GM13976 (cell line): Measurements from ENCODE around the gene GNG8.

Source experiments
- DNase-seq: peaks from one replicate; pipeline ENCODE4 v3.0.0; 2012; ENCODE audit warnings: low spot score
- CTCF ChIP-seq: IDR thresholded peaks from 2 replicates; pipeline ENCODE4 v1.5.1; 2012; ENCODE audit warnings: borderline replicate concordance, mild to moderate bottlenecking; ENCODE audit not compliant: insufficient read depth; ENCODE audit errors: extremely low read depth, missing control alignments, control extremely low read depth
- in situ Hi-C: fragments of 300-500 bp; cut with MboI; formaldehyde crosslinking; loops from one replicate; pipeline ENCODE4 v1.12.0; 2022; ENCODE audit warnings: low sequenced_read_pairs, mixed read lengths, inconsistent platforms; ENCODE audit not compliant: unreplicated experiment

The GNG8 gene

GRCh38 chr19:46659151-46660007 is 23.4 kb upstream of the GNG8 start:
- DNase-seq: peak; percentile 16
- in situ Hi-C loops: loop anchor here (5.0 to 10.0 kb wide), 2 partner anchors 47 to 125 kb away; no protein-coding TSS in a partner anchor
- no peak for TF ChIP-seq CTCF

GRCh38 chr19:46656541-46656940 is 20.5 kb upstream of the GNG8 start:
- in situ Hi-C loops: no loop called here
- no peak for DNase-seq
- no peak for TF ChIP-seq CTCF

- DNase-seq: no peak
- no peak for TF ChIP-seq CTCF
- in situ Hi-C loops: no loop called here
Observed at GRCh38 chr19:46654621-46655152, 18.7 kb upstream of the GNG8 start.

GRCh38 chr19:46650445-46650844 is 14.4 kb upstream of the GNG8 start:
- no peak for DNase-seq
- in situ Hi-C loops: no loop called here
- TF ChIP-seq CTCF: no peak

- in situ Hi-C loops: no loop called here
- no peak for TF ChIP-seq CTCF
- DNase-seq: no peak
Observed at GRCh38 chr19:46648961-46649960, 13.3 kb upstream of the GNG8 start.
